Activated CD4-positive, alpha-beta T cell treated with anti-CD3 and anti-CD28 coated beads, Interleukin-2, amount 50 U/mL, for 16 hours (primary cell): ENCODE data around the gene SETSIP.
A peak's percentile ranks its signal among the peaks of the same experiment; 100 is the strongest.
"Not testable (repeated sequence)": the region's sequence is repeated elsewhere in the genome, so short reads cannot be mapped to it uniquely, and the experiment has no call there.

ENCODE experiments used
- DNase-seq: peaks from one replicate; pipeline ENCODE4 v3.0.0-alpha.2; 2020

SETSIP gene

GRCh38 chr1:92075311-92075710 lies at the start of gene SETSIP:
SETSIP (minus strand) TSS chr1:92075411; CDS start chr1:92075411, 0 bp downstream.
- DNase-seq, result no peak

GRCh38 chr1:92123868-92124267 lies 48.7 kb upstream of the SETSIP start:
- peak; percentile 6 for DNase-seq

GRCh38 chr1:92118826-92119225 lies 43.6 kb upstream of the SETSIP start:
- no peak for DNase-seq

- DNase-seq, result no peak
These were observed 42.3 kb upstream of the SETSIP start for GRCh38 chr1:92117526-92117925.

GRCh38 chr1:92108631-92109030 lies 33.4 kb upstream of the SETSIP start:
- DNase-seq, result no peak

GRCh38 chr1:92105546-92106081 lies 30.4 kb upstream of the SETSIP start:
- no peak for DNase-seq

- peak; percentile 12 for DNase-seq
These were observed 21.1 kb upstream of the SETSIP start for GRCh38 chr1:92096317-92096716.

GRCh38 chr1:92095874-92096273 lies 20.7 kb upstream of the SETSIP start:
- no peak for DNase-seq

GRCh38 chr1:92094595-92094994 lies 19.4 kb upstream of the SETSIP start:
- no peak for DNase-seq

GRCh38 chr1:92094090-92094489 lies 18.9 kb upstream of the SETSIP start:
- no peak for DNase-seq

GRCh38 chr1:92091625-92092024 lies 16.4 kb upstream of the SETSIP start:
- no peak for DNase-seq

- DNase-seq, result no peak
These were observed 12.3 kb upstream of the SETSIP start for GRCh38 chr1:92087542-92087941.

GRCh38 chr1:92085727-92086126 lies 10.5 kb upstream of the SETSIP start:
- DNase-seq, result no peak

GRCh38 chr1:92084651-92085050 lies 9.4 kb upstream of the SETSIP start:
- DNase-seq, result no peak

GRCh38 chr1:92081031-92081430 lies 5.8 kb upstream of the SETSIP start:
- no peak for DNase-seq

GRCh38 chr1:92080128-92080985 lies 5.1 kb upstream of the SETSIP start, which contains the start of gene BTBD8:
BTBD8 (plus strand) TSS chr1:92080345; CDS start chr1:92080572, 227 bp downstream.
- DNase-seq, result peak; percentile 82

- DNase-seq, result no peak
These were observed 4.2 kb upstream of the SETSIP start for GRCh38 chr1:92079441-92079840.

GRCh38 chr1:92078077-92078476 lies 2.9 kb upstream of the SETSIP start:
- DNase-seq, result not testable (repeated sequence)

- no peak for DNase-seq
These were observed 1.2 kb upstream of the SETSIP start for GRCh38 chr1:92076363-92076762.

- DNase-seq, result not testable (repeated sequence)
These were observed 765 bp downstream of the SETSIP start for GRCh38 chr1:92074446-92074845.

GRCh38 chr1:92070892-92071291 lies 4.3 kb downstream of the SETSIP start:
- DNase-seq, result no peak

- DNase-seq, result no peak
These were observed 8.9 kb downstream of the SETSIP start for GRCh38 chr1:92066321-92066720.

- DNase-seq, result no peak
These were observed 10.2 kb downstream of the SETSIP start for GRCh38 chr1:92065042-92065441.

GRCh38 chr1:92051948-92052347 lies 23.3 kb downstream of the SETSIP start:
- DNase-seq, result no peak
